GM18907 (cell line): Measurements from ENCODE around the gene CRELD1.
A peak's percentile ranks its signal among the peaks of the same experiment; 100 is the strongest.

Source experiments
- ATAC-seq: cut with Tn5 transposase; IDR thresholded peaks from one replicate; pipeline ENCODE4 v1.9.1; 2021; ENCODE audit warnings: mild to moderate bottlenecking, moderate library complexity; ENCODE audit not compliant: unreplicated experiment

The CRELD1 gene

GRCh38 chr3:9951962-9952805 lies 18.6 kb downstream of the CRELD1 start, which contains the start of gene PRRT3:
TSS of gene PRRT3 (minus strand) at chr3:9952408. CDS start at chr3:9950115, 2,293 bp downstream.
- peak; percentile 69 for ATAC-seq

DNA sequence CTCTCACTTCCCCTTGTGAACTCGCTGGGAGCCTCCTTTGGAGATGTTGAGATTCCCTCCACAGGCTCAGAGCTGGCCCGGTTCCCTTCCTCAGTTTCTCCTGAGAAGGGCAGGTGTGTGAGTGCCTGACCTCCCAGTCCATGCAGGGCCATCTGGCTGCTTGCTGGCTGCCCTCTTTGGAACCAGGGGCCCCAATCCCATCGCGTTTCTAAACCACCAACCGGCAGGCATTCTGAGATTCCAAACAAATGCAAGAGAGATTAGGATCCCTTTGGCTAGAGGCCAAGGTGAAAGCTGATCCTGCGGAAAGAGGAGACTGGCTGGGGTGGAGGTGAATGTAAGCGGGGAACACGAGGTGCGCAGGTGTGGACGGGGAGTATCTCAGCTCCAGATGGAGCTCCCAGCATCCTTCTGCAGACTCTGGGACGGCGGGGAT lies 21.5 kb downstream of the CRELD1 start:
- ATAC-seq, result no peak

GRCh38 chr3:9955611-9956352 lies 22.1 kb downstream of the CRELD1 start:
- ATAC-seq, result no peak

- no peak for ATAC-seq
Measured at GRCh38 chr3:9957214-9957613, 23.6 kb downstream of the CRELD1 start.

GRCh38 chr3:9965200-9965875 lies 31.7 kb downstream of the CRELD1 start:
- no peak for ATAC-seq

DNA sequence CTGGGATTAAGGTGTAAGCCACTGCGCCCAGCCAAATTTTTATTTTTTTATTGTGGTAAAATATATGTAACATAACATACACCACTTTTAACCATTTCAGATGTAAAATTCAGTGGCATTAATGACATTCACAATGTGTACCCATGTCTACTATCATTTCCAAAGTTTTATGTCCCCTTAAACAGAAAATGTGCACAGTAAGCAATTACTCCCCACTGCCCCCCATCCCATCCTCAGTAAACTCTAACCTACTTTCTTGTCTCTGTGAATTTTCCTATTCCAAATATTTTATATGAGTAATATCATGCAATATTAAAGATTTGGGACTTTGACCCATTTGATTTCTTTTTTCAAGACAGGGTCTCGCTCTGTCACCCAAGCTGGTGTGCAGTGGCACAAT lies 33.2 kb downstream of the CRELD1 start:
- ATAC-seq, result no peak

DNA sequence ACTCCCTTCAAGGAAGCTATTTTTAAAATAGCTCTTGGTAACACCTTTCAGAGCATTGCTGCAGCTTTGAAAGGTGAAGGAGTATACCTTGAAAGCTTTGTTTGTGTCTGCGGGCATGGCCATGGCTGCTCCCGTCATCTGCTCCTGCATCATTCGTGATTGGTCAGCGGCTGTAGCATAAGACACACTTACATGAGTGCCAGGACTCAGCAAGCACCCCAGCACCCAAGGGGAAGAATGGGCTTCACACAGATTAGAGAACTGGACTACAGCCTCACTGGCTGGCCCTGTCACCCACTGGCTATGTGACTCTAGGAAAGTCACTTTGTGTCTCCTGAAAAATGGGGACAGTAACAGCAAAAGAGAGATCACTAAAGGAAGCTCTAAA lies 36.0 kb downstream of the CRELD1 start:
- no peak for ATAC-seq

DNA sequence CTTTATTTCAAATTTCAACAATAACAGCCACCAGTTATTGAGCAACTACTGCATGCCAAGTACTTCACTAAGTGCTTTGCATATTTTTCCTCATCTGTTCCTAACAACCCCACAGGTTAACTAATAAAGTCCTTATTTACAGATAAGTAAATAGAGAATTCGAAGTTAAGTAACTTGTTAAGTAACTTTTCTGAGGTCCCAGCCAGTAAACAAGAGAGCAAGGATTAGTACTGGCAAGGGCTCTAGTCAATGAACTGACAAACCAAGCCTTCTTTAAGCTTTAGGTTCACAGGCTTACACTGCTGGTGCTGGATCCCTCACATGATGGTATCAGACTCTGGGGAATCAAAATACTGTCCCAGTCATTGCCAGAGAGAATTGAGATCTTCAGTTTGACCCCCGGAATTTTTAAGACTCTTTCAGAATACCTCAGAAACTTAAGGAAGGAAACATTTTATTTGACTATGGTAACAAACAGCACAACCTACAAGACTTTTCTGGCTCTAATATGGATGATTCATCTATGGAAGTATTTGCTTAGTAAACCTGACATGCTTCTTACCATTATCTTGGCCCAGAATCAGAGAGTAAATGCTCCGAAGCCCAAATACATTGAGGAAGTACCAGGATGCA lies 36.5 kb downstream of the CRELD1 start:
- ATAC-seq, result no peak

DNA sequence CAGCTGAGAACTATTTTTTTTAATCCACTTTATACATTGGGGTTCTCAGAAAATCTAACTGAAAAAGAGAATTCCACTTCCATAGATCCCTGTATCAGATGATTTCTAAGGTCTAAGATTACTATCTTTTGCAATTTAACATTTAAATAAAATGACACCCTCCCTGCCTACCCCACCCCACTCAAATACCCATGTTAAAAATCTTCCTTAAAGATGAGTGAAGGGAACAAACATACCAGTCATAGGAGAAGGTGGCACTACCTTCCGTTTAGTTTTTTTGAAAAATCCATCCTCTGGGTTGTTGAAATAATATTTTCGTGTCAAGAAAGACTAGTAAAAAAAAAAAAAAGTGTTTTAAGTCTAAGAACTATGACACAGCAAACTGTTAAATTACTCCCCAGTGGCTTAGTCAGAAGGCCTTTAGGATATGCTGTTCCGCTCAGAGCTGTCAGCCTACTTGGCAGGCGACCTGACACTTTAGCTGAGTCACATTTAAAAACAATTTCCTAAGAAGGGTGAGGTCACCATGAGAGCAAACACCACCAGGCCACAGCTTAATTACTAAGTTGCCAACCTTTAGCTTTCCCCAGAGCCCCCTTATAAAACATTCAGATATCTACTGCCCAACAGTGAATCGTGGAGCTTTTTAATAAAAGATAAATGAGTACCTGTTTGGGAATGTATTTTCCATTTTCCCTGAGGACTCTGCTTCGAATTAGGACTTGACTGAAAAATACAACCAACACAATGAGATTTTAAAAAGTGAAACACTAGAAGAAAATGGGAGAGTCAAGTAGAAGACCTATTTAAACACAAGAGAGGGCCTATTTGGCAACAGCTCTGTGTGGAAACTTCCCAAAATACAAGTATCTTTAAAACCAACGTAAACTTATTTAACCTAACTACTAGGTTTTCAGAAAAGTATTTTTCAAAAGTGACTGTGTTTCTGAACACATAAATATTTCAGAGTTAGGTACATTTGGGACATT lies 43.4 kb downstream of the CRELD1 start:
- no peak for ATAC-seq

DNA sequence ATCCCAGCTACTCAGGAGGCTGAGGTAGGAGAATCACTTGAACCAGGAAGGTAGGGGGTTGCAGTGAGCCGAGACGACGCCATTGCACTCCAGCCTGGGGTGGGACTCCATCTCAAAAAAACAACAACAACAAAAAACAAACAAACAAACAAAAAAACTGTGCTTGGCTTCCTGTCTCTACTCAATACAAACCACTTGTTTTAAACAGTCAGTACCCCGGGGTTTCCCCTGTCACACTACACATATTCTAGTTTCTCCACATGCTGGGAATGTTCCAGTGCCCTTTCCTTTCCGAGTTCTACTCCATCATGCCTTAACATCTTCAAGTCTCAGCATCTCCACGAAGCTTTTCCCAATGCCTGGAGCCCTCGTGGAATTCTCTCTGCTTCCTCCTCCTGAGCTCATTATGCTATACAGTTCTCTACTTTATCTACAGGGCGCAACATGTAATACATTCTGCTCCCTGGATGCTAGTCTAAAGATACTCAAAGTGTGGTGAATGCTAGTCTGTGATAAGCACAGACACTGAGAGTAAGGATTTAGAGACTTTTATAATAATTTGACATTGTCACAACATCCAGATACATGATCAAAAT lies 45.2 kb downstream of the CRELD1 start:
- ATAC-seq, result no peak

DNA sequence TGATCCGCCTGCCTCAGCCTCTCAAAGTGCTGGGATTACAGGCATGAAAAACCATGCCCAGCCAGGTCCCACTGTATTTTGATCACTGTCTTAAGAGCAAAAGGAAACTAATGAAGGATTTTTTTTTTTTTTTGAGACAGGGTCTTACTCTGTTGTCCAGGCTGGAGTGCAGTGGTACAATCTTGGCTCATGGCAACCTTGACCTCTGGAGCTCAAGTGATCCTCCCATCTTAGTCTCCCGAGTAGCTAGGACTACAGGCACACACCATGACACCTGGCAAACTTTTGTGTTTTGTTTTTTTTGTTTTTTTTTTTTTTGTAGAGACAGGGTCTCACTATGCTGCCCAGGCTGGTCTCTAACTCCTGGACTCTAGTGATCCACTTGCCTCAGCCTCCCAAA lies 46.6 kb downstream of the CRELD1 start:
- ATAC-seq, result no peak

DNA sequence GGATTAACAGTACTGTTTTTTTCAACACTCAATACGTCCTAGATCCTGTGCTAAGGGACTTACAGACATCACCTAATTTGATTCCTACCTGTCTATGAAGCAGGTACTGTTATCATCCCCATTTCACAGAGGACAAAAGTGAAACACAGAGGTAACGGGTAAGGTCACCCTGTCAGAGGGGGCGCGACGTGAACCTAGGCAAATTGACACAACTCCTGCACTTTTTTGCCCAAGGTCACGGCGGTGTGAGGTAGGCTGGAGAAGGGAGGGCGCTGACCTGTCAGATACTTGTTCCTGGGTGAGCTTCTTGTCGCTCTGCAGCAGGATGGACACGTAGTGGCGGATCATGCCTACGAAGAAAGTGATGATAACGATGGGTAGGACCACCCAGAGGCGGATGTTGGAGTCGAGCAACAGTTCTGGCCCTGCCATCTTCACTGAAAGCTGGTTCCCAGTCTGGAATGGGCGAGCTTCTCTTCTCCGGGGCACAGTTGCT lies 52.6 kb downstream of the CRELD1 start:
- peak; percentile 35 for ATAC-seq

GRCh38 chr3:9994086-9994844 lies 60.6 kb downstream of the CRELD1 start:
- no peak for ATAC-seq
